ENCODE results near the gene ZBTB44. TPM values are rescaled to one million over a fixed set of nuclear protein-coding genes. Genes with fewer than 3 reads are reported as not detected.
"Not testable (repeated sequence)": the region's sequence is repeated elsewhere in the genome, so short reads cannot be mapped to it uniquely, and the experiment has no call there.

The ZBTB44 gene
- total RNA-seq, 2 donors from 2014 or later: 26.1 to 35.5 TPM

DNA sequence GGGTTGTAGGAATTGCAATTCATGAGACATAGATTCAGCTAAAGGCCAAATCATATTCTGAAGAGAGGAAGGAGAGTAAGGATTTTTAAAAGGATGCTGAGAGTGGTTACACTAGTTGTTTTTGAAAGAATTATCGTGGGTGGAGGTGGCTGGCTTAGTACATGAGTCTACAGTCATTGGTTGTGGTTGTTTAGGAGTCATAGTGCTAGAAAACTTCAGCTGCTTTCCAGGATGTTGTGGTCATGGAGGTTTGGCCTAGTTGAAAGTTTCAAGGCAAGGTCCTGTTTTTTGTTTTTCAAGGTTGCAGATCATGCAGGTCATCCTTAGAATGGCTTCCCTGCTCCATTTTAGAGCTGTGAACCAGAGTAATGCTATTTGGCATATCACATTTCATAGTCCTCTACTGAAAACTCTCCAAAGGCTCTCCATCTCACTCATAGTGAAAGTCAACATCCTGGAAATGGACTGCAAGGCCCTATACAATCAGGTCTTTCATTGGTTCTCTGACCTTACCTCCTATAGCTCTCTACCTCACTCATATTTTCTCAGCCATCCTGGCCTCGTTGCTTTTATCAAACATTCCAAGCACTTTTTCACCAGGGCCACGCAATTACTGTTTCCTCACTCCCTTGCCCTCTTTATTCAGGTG, 26.1 kb upstream of the ZBTB44 start:
- TF ChIP-seq, protein P1, sequence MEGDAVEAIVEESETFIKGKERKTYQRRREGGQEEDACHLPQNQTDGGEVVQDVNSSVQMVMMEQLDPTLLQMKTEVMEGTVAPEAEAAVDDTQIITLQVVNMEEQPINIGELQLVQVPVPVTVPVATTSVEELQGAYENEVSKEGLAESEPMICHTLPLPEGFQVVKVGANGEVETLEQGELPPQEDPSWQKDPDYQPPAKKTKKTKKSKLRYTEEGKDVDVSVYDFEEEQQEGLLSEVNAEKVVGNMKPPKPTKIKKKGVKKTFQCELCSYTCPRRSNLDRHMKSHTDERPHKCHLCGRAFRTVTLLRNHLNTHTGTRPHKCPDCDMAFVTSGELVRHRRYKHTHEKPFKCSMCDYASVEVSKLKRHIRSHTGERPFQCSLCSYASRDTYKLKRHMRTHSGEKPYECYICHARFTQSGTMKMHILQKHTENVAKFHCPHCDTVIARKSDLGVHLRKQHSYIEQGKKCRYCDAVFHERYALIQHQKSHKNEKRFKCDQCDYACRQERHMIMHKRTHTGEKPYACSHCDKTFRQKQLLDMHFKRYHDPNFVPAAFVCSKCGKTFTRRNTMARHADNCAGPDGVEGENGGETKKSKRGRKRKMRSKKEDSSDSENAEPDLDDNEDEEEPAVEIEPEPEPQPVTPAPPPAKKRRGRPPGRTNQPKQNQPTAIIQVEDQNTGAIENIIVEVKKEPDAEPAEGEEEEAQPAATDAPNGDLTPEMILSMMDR (IDR thresholded peaks at IDR 0.05): no peak
- Histone ChIP-seq H3K4me1 (no peaks in the 10 kb centered on the region), H3K36me3 (no peaks in the 10 kb centered on the region), H3K9me3 (no peaks in the 10 kb centered on the region), H3K27me3 (no peaks in the 10 kb centered on the region), H3K9ac (ENCODE audit: low read depth in 2 of 2, low read length in 2 of 2) (no peak overlapping the region), H3K4me3 (no peak overlapping the region), H3K27ac (no peak overlapping the region)
- no peak for DNase-seq
- intact Hi-C loops (cut with DNase I): no loop called here

DNA sequence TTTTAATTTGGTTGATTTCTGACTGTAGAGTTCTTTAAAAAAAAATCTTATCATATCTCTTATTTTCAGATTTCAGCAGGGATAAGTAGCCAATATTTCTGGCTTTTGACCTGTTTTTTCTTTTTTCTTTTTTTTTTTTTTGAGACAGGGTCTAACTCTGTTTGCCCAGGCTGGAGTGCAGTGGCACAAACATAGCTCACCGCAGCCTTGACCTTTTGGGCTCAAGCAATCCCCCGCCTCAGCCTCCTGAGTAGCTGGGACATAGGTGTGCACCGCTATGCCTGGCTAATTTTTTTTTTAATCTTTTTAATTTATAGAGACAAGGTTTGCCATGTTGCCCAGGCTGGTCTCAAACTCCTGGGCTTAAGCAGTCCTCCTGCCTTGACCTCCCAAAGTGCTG, 23.9 kb upstream of the ZBTB44 start:
- H3K9me3 ChIP-seq: no peaks in the 10 kb centered on the region
- no peak overlapping the region for H3K4me3 ChIP-seq
- TF ChIP-seq, protein P1 (IDR thresholded peaks at IDR 0.05): no peak
- no peak overlapping the region for H3K27ac ChIP-seq
- DNase-seq: no peak
- H3K36me3 ChIP-seq: no peaks in the 10 kb centered on the region
- intact Hi-C loops (cut with DNase I): no loop called here
- no peak overlapping the region for H3K9ac ChIP-seq (ENCODE audit: low read depth in 2 of 2, low read length in 2 of 2)
- no peaks in the 10 kb centered on the region for H3K27me3 ChIP-seq
- H3K4me1 ChIP-seq: no peaks in the 10 kb centered on the region

DNA sequence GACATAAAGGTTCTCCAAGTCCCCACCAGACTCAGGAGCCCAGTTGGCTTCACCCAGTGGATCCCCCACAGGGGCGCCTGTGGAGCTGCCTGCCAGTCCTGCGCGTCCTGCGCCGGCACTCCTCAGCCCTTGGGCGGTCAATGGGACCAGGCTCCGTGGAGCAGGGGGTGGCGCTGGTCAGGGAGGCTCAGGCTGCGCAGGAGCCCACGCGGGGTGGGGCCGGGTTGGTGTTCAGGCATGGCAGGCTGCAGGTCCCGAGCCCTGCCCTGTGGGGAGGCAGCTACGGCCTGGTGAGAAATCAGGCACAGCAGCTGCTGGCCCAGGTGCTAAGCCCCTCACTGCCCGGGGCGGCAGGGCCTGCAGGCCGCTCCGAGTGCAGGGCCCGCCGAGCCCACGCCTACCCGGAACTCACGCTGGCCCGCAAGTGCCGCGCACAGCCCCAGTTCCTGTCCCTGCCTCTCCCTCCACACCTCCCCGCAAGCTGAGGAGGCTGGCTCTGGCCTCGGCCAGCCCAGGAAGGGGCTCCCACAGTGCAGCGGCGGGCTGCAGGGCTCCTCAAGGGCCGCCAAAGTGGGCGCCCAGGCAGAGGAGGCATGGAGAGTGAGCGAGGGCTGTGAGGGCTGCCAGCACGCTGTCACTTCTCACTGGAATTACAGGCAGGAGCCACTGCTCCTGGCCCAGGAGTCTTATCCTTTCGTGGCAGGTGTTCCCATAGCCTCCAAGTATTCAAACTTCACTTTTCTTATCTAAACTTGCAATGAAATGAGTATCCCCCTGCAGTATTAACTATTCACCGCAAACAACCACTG, 22.8 kb upstream of the ZBTB44 start:
- Histone ChIP-seq H3K4me1 (no peaks in the 10 kb centered on the region), H3K36me3 (no peaks in the 10 kb centered on the region), H3K4me3 (no peak overlapping the region), H3K27me3 (no peaks in the 10 kb centered on the region), H3K9ac (ENCODE audit: low read depth in 2 of 2, low read length in 2 of 2) (no peak overlapping the region), H3K27ac (no peak overlapping the region), H3K9me3 (no peaks in the 10 kb centered on the region)
- intact Hi-C loops (cut with DNase I): no loop called here
- TF ChIP-seq, protein P1 (IDR thresholded peaks at IDR 0.05): no peak
- DNase-seq: no peak

DNA sequence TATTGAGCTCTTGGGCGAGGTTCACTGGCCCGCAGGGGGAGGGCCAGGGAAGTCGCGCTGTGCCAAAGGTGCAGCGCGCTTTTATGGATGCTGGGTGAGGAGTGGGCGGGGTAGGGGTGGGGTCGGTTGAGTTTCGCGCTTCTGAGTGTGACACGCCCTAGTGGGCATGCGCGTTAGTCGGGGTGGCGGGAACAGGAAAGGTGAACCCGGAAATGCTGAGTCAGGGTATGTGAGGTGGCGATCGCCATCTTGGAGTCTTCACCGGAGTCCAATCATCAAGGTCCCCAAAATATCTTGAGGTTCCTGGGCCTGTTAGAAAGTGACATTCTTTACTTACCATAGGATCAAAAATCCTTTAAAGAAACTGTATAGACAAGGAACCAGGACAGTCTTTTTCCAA, 16.7 kb upstream of the ZBTB44 start:
- H3K27me3 ChIP-seq; H3K4me1 ChIP-seq; intact Hi-C loops (cut with DNase I); DNase-seq; H3K9ac ChIP-seq (ENCODE audit: low read depth in 2 of 2, low read length in 2 of 2); H3K36me3 ChIP-seq; H3K9me3 ChIP-seq; H3K27ac ChIP-seq; H3K4me3 ChIP-seq: not testable (repeated sequence)

DNA sequence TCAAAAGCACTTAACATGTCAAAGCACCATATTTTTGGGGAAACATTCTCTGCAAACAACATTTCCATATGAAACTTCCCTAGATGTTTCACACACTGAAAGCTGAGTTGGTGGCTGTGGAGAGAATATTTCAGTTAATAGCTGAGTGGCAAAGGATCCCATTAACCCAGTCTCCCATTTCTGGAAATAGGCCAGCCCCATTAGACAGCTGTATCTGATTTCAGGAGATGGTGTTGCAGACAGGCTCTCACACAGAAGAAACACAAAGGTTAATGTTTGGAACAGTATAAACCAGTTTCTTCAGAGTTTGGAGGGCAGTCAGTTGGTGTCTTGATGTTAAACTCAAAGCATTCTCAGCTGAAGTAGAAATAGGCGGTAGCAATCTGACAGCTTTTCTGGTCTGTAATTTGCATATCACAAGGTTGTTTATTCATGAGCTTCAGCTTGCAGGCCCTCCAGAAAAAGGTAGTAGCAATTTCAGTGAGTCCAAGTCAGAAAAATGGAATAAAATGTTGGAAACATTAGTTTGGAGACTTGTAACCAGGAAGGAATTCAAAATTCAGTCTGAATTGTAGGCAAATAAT, 15.5 kb upstream of the ZBTB44 start:
- no peaks in the 10 kb centered on the region for H3K27me3 ChIP-seq

More for the DNA sequence above, 15.5 kb upstream of the ZBTB44 start:
- intact Hi-C loops (cut with DNase I): no loop called here
- Histone ChIP-seq H3K4me3 (no peak overlapping the region), H3K27ac (no peak overlapping the region), H3K36me3 (no peaks in the 10 kb centered on the region), H3K9ac (ENCODE audit: low read depth in 2 of 2, low read length in 2 of 2) (no peak overlapping the region), H3K9me3 (no peaks in the 10 kb centered on the region), H3K4me1 (no peaks in the 10 kb centered on the region)
- TF ChIP-seq, protein P1 (IDR thresholded peaks at IDR 0.05): no peak
- no peak for DNase-seq

Data from colonic mucosa (tissue), 4 donors.